Measurements from ENCODE around the gene IL17RC. TPM values are rescaled to one million over a fixed set of nuclear protein-coding genes. Genes with fewer than 3 reads are reported as not detected.
"Not testable (repeated sequence)": the region's sequence is repeated elsewhere in the genome, so short reads cannot be mapped to it uniquely, and the experiment has no call there.

IL17RC gene
- 18.6 and 23.4 TPM in 2 replicates for total RNA-seq (2014; rRNA removed; shearing (Covaris generic))

- DNase-seq (ENCODE audit: low spot score), result peak; percentile 78
Measured at GRCh38 chr3:9916734-9917680, at the start of gene IL17RC. IL17RC (plus strand) TSS chr3:9917098; CDS start chr3:9917316, 218 bp downstream.

- no peak for DNase-seq (ENCODE audit: low spot score)
Measured at GRCh38 chr3:9867106-9867505, 49.8 kb upstream of the IL17RC start.

GRCh38 chr3:9869955-9870354, 46.9 kb upstream of the IL17RC start:
- DNase-seq (ENCODE audit: low spot score), result no peak

- DNase-seq (ENCODE audit: low spot score), result no peak
Measured at GRCh38 chr3:9870978-9871377, 45.9 kb upstream of the IL17RC start.

- DNase-seq (ENCODE audit: low spot score), result not testable (repeated sequence)
Measured at GRCh38 chr3:9872067-9872466, 44.8 kb upstream of the IL17RC start.

- no peak for DNase-seq (ENCODE audit: low spot score)
Measured at GRCh38 chr3:9875448-9875847, 41.5 kb upstream of the IL17RC start.

- DNase-seq (ENCODE audit: low spot score), result not testable (repeated sequence)
Measured at GRCh38 chr3:9876255-9876654, 40.6 kb upstream of the IL17RC start.

- no peak for DNase-seq (ENCODE audit: low spot score)
Measured at GRCh38 chr3:9876991-9877390, 39.9 kb upstream of the IL17RC start.

GRCh38 chr3:9878700-9879099, 38.2 kb upstream of the IL17RC start:
- peak; percentile 65 for DNase-seq (ENCODE audit: low spot score)

GRCh38 chr3:9879830-9880549, 36.9 kb upstream of the IL17RC start, which contains the start of gene CIDEC:
CIDEC (minus strand) TSS chr3:9880253; CDS start chr3:9878486, 1,767 bp downstream.
- no peak for DNase-seq (ENCODE audit: low spot score)

- DNase-seq (ENCODE audit: low spot score), result no peak
Measured at GRCh38 chr3:9881441-9881840, 35.5 kb upstream of the IL17RC start.

GRCh38 chr3:9883706-9884554, 33.0 kb upstream of the IL17RC start:
- DNase-seq (ENCODE audit: low spot score), result peak; percentile 2

GRCh38 chr3:9884555-9885165, 32.2 kb upstream of the IL17RC start:
- peak; percentile 67 for DNase-seq (ENCODE audit: low spot score)

GRCh38 chr3:9886328-9886727, 30.6 kb upstream of the IL17RC start:
- DNase-seq (ENCODE audit: low spot score), result no peak

- DNase-seq (ENCODE audit: low spot score), result no peak
Measured at GRCh38 chr3:9887480-9887879, 29.4 kb upstream of the IL17RC start.

- no peak for DNase-seq (ENCODE audit: low spot score)
Measured at GRCh38 chr3:9888540-9888939, 28.4 kb upstream of the IL17RC start.

- DNase-seq (ENCODE audit: low spot score), result no peak
Measured at GRCh38 chr3:9889405-9889804, 27.5 kb upstream of the IL17RC start.

- peak; percentile 82 for DNase-seq (ENCODE audit: low spot score)
Measured at GRCh38 chr3:9890249-9891071, 26.4 kb upstream of the IL17RC start, which contains the start of gene JAGN1. JAGN1 (plus strand) TSS chr3:9890610; CDS start chr3:9890723, 113 bp downstream.

GRCh38 chr3:9891072-9891622, 25.8 kb upstream of the IL17RC start:
- no peak for DNase-seq (ENCODE audit: low spot score)

GRCh38 chr3:9893739-9894138, 23.2 kb upstream of the IL17RC start:
- no peak for DNase-seq (ENCODE audit: low spot score)
